ENCODE results near the gene STX12. TPM values are rescaled to one million over a fixed set of nuclear protein-coding genes. Genes with fewer than 3 reads are reported as not detected.

The STX12 gene
- total RNA-seq, 1 experiment from 2014 or later, result 24.5 TPM

DNA sequence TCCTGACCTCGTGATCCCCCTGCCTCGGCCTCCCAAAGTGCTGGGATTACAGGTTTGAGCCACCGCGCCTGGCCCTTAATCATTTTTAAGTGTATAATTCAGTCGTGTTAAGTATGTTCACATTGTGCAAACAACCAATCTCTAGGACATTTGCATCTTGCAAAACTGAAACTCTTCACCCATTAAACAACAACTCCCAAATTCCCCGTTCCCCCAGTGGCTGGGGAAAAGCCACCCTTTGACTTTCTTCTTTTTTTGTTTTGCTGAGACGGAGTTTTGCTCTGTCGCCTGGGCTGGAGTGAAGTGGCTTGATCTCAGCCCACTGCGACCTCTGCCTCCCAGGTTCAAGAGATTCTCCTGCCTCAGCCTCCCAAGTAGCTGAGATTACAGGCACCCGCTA, 92.8 kb downstream of the STX12 start:
- no peaks in the 10 kb centered on the region for H3K9me3 ChIP-seq (ENCODE audit: low read depth, low read length, poor library complexity, severe bottlenecking)
- ChIA-PET POLR2A (ENCODE audit: low non-redundant PET) (no interaction called here), CTCF (interaction anchor here (0.6 kb wide), 1 partner anchor 247 kb away, joined by 8 read pairs; no protein-coding TSS in a partner anchor)
- no TSS peak for BruUV-seq (replicated peaks)
- DNase-seq (ENCODE audit: low spot score), result no peak
- H3K36me3 ChIP-seq (ENCODE audit: insufficient read depth, low read length, poor library complexity, severe bottlenecking), result no peaks in the 10 kb centered on the region
- H3K27ac ChIP-seq (ENCODE audit: low read depth, low read length, poor library complexity, severe bottlenecking), result no peak overlapping the region
- H3K4me1 ChIP-seq (ENCODE audit: insufficient read depth, low read length, poor library complexity, severe bottlenecking), result no peaks in the 10 kb centered on the region
- TF ChIP-seq CTCF (conservative IDR thresholded peaks at IDR 0.05; ENCODE audit: low read depth, low read length), result no peak
- no peak for TF ChIP-seq EZH2 (IDR thresholded peaks at IDR 0.05; ENCODE audit: borderline replicate concordance, low read depth, low read length, poor library complexity, severe bottlenecking)
- intact Hi-C loops (cut with micrococcal nuclease; ENCODE audit: unreplicated experiment), result no loop called here
- H3K4me3 ChIP-seq (ENCODE audit: low read depth, low read length, poor library complexity, severe bottlenecking), result no peak overlapping the region
- no peaks in the 10 kb centered on the region for H3K27me3 ChIP-seq (replicated peaks; ENCODE audit: insufficient read depth, low read depth, low read length, poor library complexity)

- intact Hi-C loops (cut with micrococcal nuclease; ENCODE audit: unreplicated experiment), result no loop called here
- TF ChIP-seq EZH2 (IDR thresholded peaks at IDR 0.05; ENCODE audit: borderline replicate concordance, low read depth, low read length, poor library complexity, severe bottlenecking) (no peak), CTCF (conservative IDR thresholded peaks at IDR 0.05; ENCODE audit: low read depth, low read length) (no peak)
- CTCF ChIA-PET, result no interaction called here
- no peak for DNase-seq (ENCODE audit: low spot score)
- Histone ChIP-seq H3K27ac (ENCODE audit: low read depth, low read length, poor library complexity, severe bottlenecking) (no peak overlapping the region), H3K9me3 (ENCODE audit: low read depth, low read length, poor library complexity, severe bottlenecking) (no peaks in the 10 kb centered on the region), H3K4me3 (ENCODE audit: low read depth, low read length, poor library complexity, severe bottlenecking) (no peak overlapping the region), H3K27me3 (replicated peaks; ENCODE audit: insufficient read depth, low read depth, low read length, poor library complexity) (no peaks in the 10 kb centered on the region), H3K36me3 (ENCODE audit: insufficient read depth, low read length, poor library complexity, severe bottlenecking) (no peaks in the 10 kb centered on the region), H3K4me1 (ENCODE audit: insufficient read depth, low read length, poor library complexity, severe bottlenecking) (no peaks in the 10 kb centered on the region)
- BruUV-seq (replicated peaks), result no TSS peak
- POLR2A ChIA-PET (ENCODE audit: low non-redundant PET), result no interaction called here
These were observed 95.5 kb downstream of the STX12 start for GRCh38 chr1:27868556-27868931.

DNA sequence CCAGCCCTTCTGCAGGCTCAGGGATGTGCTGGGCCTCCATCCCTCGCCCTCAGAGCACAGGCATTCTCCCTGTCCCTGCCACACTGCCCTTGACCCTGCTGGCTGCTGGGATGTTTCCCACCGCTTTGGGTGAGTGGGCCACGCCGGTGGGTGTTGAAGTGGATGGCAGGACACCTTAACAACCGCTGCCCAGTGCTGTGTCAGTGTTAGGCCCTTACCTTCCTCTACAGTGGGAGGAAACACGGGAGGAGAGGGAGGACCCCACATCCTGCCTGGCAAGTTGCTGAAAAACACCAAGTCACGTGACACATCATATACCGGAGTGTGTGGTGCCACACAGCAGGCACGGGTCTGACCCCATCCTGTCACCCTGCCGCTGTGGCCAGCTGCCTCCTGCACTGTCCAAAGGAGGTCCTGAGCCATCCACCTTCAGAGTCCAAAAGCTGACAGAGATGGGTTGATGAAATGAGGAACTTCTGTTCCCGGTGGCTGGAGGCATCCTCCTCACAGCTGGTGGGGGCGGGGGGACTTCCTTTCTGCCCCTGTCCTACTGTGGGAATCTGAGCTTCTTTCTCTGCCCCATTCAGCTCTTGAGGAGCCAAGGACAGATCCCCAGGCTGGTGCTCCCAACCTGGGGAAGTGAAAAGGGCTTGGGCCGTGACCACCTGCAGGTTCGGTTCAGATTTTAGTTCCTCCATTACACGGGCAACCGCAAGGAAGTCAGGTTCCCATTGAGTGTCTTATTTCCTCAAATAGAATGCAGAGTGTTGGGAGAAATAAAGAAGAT, 96.1 kb downstream of the STX12 start:
- ChIA-PET POLR2A (ENCODE audit: low non-redundant PET) (no interaction called here), CTCF (no interaction called here)
- Histone ChIP-seq H3K4me3 (ENCODE audit: low read depth, low read length, poor library complexity, severe bottlenecking) (no peak overlapping the region), H3K9me3 (ENCODE audit: low read depth, low read length, poor library complexity, severe bottlenecking) (no peaks in the 10 kb centered on the region), H3K27ac (ENCODE audit: low read depth, low read length, poor library complexity, severe bottlenecking) (no peak overlapping the region), H3K4me1 (ENCODE audit: insufficient read depth, low read length, poor library complexity, severe bottlenecking) (no peaks in the 10 kb centered on the region), H3K36me3 (ENCODE audit: insufficient read depth, low read length, poor library complexity, severe bottlenecking) (no peaks in the 10 kb centered on the region), H3K27me3 (replicated peaks; ENCODE audit: insufficient read depth, low read depth, low read length, poor library complexity) (no peaks in the 10 kb centered on the region)
- intact Hi-C loops (cut with micrococcal nuclease; ENCODE audit: unreplicated experiment), result no loop called here
- DNase-seq (ENCODE audit: low spot score), result no peak
- TF ChIP-seq CTCF (conservative IDR thresholded peaks at IDR 0.05; ENCODE audit: low read depth, low read length) (no peak), EZH2 (IDR thresholded peaks at IDR 0.05; ENCODE audit: borderline replicate concordance, low read depth, low read length, poor library complexity, severe bottlenecking) (no peak)
- no TSS peak for BruUV-seq (replicated peaks)

Data from A673 (cell line).